ENCODE results near the gene GOLGA8B. TPM values are rescaled to one million over a fixed set of nuclear protein-coding genes. Genes with fewer than 3 reads are reported as not detected.
"Not testable (repeated sequence)": the region's sequence is repeated elsewhere in the genome, so short reads cannot be mapped to it uniquely, and the experiment has no call there.

GOLGA8B gene
- total RNA-seq, 1 experiment from 2014 or later = 42.1 TPM

GRCh38 chr15:34549381-34549809, 34.1 kb downstream of the GOLGA8B start:
- H3K27ac Mint-ChIP-seq; H3K9ac ChIP-seq (ENCODE audit: extremely low read depth, insufficient read length, low read length); H3K9me3 ChIP-seq (ENCODE audit: control insufficient read depth, low read depth, low read length); H3K79me2 ChIP-seq (ENCODE audit: insufficient read depth, low read length); H2BK5ac ChIP-seq (ENCODE audit: insufficient read length, low read length); H4K5ac ChIP-seq (ENCODE audit: insufficient read length, low read depth, low read length); H3K4me1 Mint-ChIP-seq; H4K20me1 ChIP-seq (ENCODE audit: control insufficient read depth, insufficient read depth, insufficient read length); H2BK20ac ChIP-seq (ENCODE audit: low read depth, low read length, poor library complexity, severe bottlenecking); H3K4me2 ChIP-seq (ENCODE audit: insufficient read depth, insufficient read length, low read length); H2BK120ac ChIP-seq (ENCODE audit: low read depth, low read length, poor library complexity, severe bottlenecking); H4K8ac ChIP-seq (replicated peaks; ENCODE audit: insufficient read length, low read depth, low read length); H3K18ac ChIP-seq (ENCODE audit: insufficient read length, low read depth, low read length); H2BK15ac ChIP-seq (ENCODE audit: low read depth, low read length); H3K4ac ChIP-seq (ENCODE audit: low read depth, low read length); H3K27ac ChIP-seq (ENCODE audit: insufficient read length, low read depth, low read length); H2AK5ac ChIP-seq (ENCODE audit: insufficient read length, low read length); H3K9me3 Mint-ChIP-seq; DNase-seq; H2BK12ac ChIP-seq (ENCODE audit: insufficient read length, low read depth, low read length); H3K27me3 ChIP-seq (ENCODE audit: insufficient read depth, low read length); H3K79me1 ChIP-seq (ENCODE audit: insufficient read depth, low read depth, low read length, poor library complexity, severe bottlenecking); H3K56ac ChIP-seq (ENCODE audit: insufficient read length, low read depth, low read length); H3K36me3 Mint-ChIP-seq (ENCODE audit: insufficient read depth in 1 of 3, low read depth in 3 of 3); H3K23ac ChIP-seq (ENCODE audit: insufficient read length, low read depth, low read length); H4K91ac ChIP-seq (ENCODE audit: insufficient read length, low read depth, low read length); H3K4me1 ChIP-seq (ENCODE audit: insufficient read depth, low read length); H3K14ac ChIP-seq (ENCODE audit: insufficient read depth, low read length); H2AFZ ChIP-seq (ENCODE audit: low read length); H3T11ph ChIP-seq (ENCODE audit: low read length); H3K4me3 Mint-ChIP-seq; H3K27me3 Mint-ChIP-seq (ENCODE audit: low read depth); H3K23me2 ChIP-seq (ENCODE audit: insufficient read length, low read depth, low read length, poor library complexity, severe bottlenecking): not testable (repeated sequence)
- WGBS (ENCODE audit: extremely low coverage, insufficient read length, low lambda C conversion rate) = no CpG with 5 or more reads among the region's 4 CpGs

- H3K4me1 Mint-ChIP-seq; H3K23ac ChIP-seq (ENCODE audit: insufficient read length, low read depth, low read length); H3K4me1 ChIP-seq (ENCODE audit: insufficient read depth, low read length); H2AK5ac ChIP-seq (ENCODE audit: insufficient read length, low read length); H3K18ac ChIP-seq (ENCODE audit: insufficient read length, low read depth, low read length); H3K4me2 ChIP-seq (ENCODE audit: insufficient read depth, insufficient read length, low read length); H2BK20ac ChIP-seq (ENCODE audit: low read depth, low read length, poor library complexity, severe bottlenecking); H3K27ac Mint-ChIP-seq; DNase-seq; H4K8ac ChIP-seq (replicated peaks; ENCODE audit: insufficient read length, low read depth, low read length); H3K27me3 Mint-ChIP-seq (ENCODE audit: low read depth); H3K27me3 ChIP-seq (ENCODE audit: insufficient read depth, low read length); H3K79me1 ChIP-seq (ENCODE audit: insufficient read depth, low read depth, low read length, poor library complexity, severe bottlenecking); H3K36me3 Mint-ChIP-seq (ENCODE audit: insufficient read depth in 1 of 3, low read depth in 3 of 3); H3T11ph ChIP-seq (ENCODE audit: low read length); H4K5ac ChIP-seq (ENCODE audit: insufficient read length, low read depth, low read length); H3K27ac ChIP-seq (ENCODE audit: insufficient read length, low read depth, low read length); H3K4ac ChIP-seq (ENCODE audit: low read depth, low read length); H2BK12ac ChIP-seq (ENCODE audit: insufficient read length, low read depth, low read length); H3K14ac ChIP-seq (ENCODE audit: insufficient read depth, low read length); H3K23me2 ChIP-seq (ENCODE audit: insufficient read length, low read depth, low read length, poor library complexity, severe bottlenecking); H2AFZ ChIP-seq (ENCODE audit: low read length); H3K79me2 ChIP-seq (ENCODE audit: insufficient read depth, low read length); H3K56ac ChIP-seq (ENCODE audit: insufficient read length, low read depth, low read length); H2BK5ac ChIP-seq (ENCODE audit: insufficient read length, low read length); H3K9me3 ChIP-seq (ENCODE audit: control insufficient read depth, low read depth, low read length); H3K4me3 Mint-ChIP-seq; H2BK120ac ChIP-seq (ENCODE audit: low read depth, low read length, poor library complexity, severe bottlenecking); H2BK15ac ChIP-seq (ENCODE audit: low read depth, low read length); H4K91ac ChIP-seq (ENCODE audit: insufficient read length, low read depth, low read length); H3K9ac ChIP-seq (ENCODE audit: extremely low read depth, insufficient read length, low read length); H3K9me3 Mint-ChIP-seq; H4K20me1 ChIP-seq (ENCODE audit: control insufficient read depth, insufficient read depth, insufficient read length): not testable (repeated sequence)
- WGBS (ENCODE audit: extremely low coverage, insufficient read length, low lambda C conversion rate) = no CpG with 5 or more reads among the region's 7 CpGs
These were observed 39.4 kb downstream of the GOLGA8B start for GRCh38 chr15:34543860-34544649.
